CD4-positive, alpha-beta T cell (primary cell): ENCODE measurements around the gene TMEM89. TPM values are rescaled to one million over a fixed set of nuclear protein-coding genes. Genes with fewer than 3 reads are reported as not detected.

Source experiments
- ATAC-seq: fragments of 200-7000 bp; cut with Tn5 transposase; one replicate; pipeline ENCODE4 v1.10.0; 2022; ENCODE audit warnings: mild to moderate bottlenecking; ENCODE audit not compliant: poor library complexity
- CTCF ChIA-PET: fragments of 350-600 bp; sonication (Branson Sonifier 250); formaldehyde crosslinking; loops from one replicate; lab custom pipeline; 2021; ENCODE audit warnings: antibody characterized with exemption, inconsistent platforms; lab: Charles Lee
- POLR2A ChIA-PET: fragments of 350-600 bp; sonication (Branson Sonifier 250); formaldehyde crosslinking; loops from one replicate; lab custom pipeline; 2021; ENCODE audit warnings: antibody characterized with exemption, inconsistent platforms; lab: Charles Lee
- DNase-seq, 14 experiments: peaks; one replicate each; pipeline ENCODE4 v3.0.0-alpha.2; 2013 to 2020; ENCODE audit warnings: mixed read lengths in 2 of 14
- H3K27ac ChIP-seq, 2 donors: one replicate each; pipeline versions ENCODE4 v1.5.1 to v1.7.0; 2013; ENCODE audit warnings: low read length in 2 of 2, low read depth in 1 of 2, mild to moderate bottlenecking in 1 of 2
- H3K27me3 ChIP-seq, 2 experiments: 1 replicate in 1 of 2; 2 replicates in 1 of 2; pipeline versions ENCODE4 v1.6.1 to v1.7.0; 2013; ENCODE audit warnings: low read length in 2 of 2, control low read depth in 1 of 2, mild to moderate bottlenecking in 1 of 2, moderate library complexity in 1 of 2; ENCODE audit not compliant: insufficient read depth in 2 of 2, control insufficient read depth in 1 of 2
- H3K36me3 ChIP-seq: one replicate; pipeline ENCODE4 v1.6.1; 2013; ENCODE audit warnings: low read length, control low read depth; ENCODE audit not compliant: insufficient read depth
- H3K4me1 ChIP-seq: one replicate; pipeline ENCODE4 v1.6.1; 2013; ENCODE audit warnings: low read length, control low read depth; ENCODE audit not compliant: insufficient read depth
- H3K4me3 ChIP-seq: one replicate; pipeline ENCODE4 v1.5.1; 2013; ENCODE audit warnings: mild to moderate bottlenecking, low read length, moderate library complexity
- H3K9me3 ChIP-seq, 2 experiments: 1 replicate in 1 of 2; 2 replicates in 1 of 2; pipeline versions ENCODE4 v1.6.1 to v1.7.0; 2013; ENCODE audit warnings: low read length in 2 of 2, mild to moderate bottlenecking in 2 of 2, control low read depth in 1 of 2, moderate library complexity in 1 of 2; ENCODE audit not compliant: control insufficient read depth in 1 of 2, insufficient read depth in 1 of 2
- H3K27ac Mint-ChIP-seq: one replicate; pipeline ENCODE4 v1.8.0; 2020; ENCODE audit warnings: mixed read lengths
- H3K27me3 Mint-ChIP-seq: one replicate; pipeline ENCODE4 v1.8.0; 2021; ENCODE audit warnings: mixed read lengths
- H3K36me3 Mint-ChIP-seq: one replicate; pipeline ENCODE4 v1.8.0; 2021; ENCODE audit warnings: low read depth, mixed read lengths
- H3K4me1 Mint-ChIP-seq: one replicate; pipeline ENCODE4 v1.8.0; 2021; ENCODE audit warnings: low read depth, mixed read lengths
- H3K4me3 Mint-ChIP-seq: one replicate; pipeline ENCODE4 v1.8.0; 2020; ENCODE audit warnings: mild to moderate bottlenecking, mixed read lengths
- H3K9me3 Mint-ChIP-seq: one replicate; pipeline ENCODE4 v1.8.0; 2020; ENCODE audit warnings: mixed read lengths
- intact Hi-C, 2 experiments: fragments of 100-400 bp; cut with DNase I in 1 of 2; cut with micrococcal nuclease in 1 of 2; formaldehyde crosslinking; loops; one replicate each; pipeline versions ENCODE4 v1.15.1 to v1.9.0; 2023 to 2025; cut with DNase I, micrococcal nuclease
- total RNA-seq, 174 experiments: library from RNA in 2 of 174; stranded (reverse) in 2 of 174; gene quantifications; one replicate each; pipeline ENCODE4 v1.2.3 and lab custom pipeline; 2021 to 2026
- TF ChIP-seq, protein P1 (sequence below): fragments of 200-600 bp; IDR thresholded peaks from one replicate; pipeline ENCODE4 v1.8.0; 2022; ENCODE audit warnings: antibody characterized with exemption, mild to moderate bottlenecking

The TMEM89 gene
- total RNA-seq, 2 experiments from 2014 or later = not detected

DNA sequence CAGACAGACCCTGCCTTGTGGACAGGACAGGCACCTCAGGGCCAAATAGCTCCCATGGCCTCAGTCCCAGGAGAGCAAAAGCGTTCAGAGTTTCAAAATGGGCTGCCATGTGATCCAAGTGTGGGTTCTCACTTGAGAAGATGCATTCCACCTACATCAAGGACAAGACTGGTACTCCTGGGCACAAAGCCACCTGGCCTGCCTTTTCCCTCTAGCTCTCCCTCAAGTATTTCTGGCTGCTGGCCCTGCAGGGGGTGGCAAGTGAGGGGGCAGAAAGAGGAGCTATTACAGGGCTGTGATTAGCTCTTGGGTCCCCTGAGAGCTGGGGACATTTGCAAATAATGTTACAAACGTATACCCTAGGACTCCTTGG, 20.0 kb downstream of the TMEM89 start:
- no peak overlapping the region for H3K4me3 Mint-ChIP-seq
- Histone ChIP-seq H3K9me3 (no peaks in the 10 kb centered on the region), H3K36me3 (peaks cover 77% of the 10 kb centered on the region), H3K4me3 (no peak overlapping the region), H3K27me3 (no peaks in the 10 kb centered on the region), H3K4me1 (peaks cover 2% of the 10 kb centered on the region), H3K27ac (no peak overlapping the region)
- ATAC-seq (no peak), DNase-seq (no peak)
- no peaks in the 10 kb centered on the region for H3K9me3 Mint-ChIP-seq
- TF ChIP-seq, protein P1, sequence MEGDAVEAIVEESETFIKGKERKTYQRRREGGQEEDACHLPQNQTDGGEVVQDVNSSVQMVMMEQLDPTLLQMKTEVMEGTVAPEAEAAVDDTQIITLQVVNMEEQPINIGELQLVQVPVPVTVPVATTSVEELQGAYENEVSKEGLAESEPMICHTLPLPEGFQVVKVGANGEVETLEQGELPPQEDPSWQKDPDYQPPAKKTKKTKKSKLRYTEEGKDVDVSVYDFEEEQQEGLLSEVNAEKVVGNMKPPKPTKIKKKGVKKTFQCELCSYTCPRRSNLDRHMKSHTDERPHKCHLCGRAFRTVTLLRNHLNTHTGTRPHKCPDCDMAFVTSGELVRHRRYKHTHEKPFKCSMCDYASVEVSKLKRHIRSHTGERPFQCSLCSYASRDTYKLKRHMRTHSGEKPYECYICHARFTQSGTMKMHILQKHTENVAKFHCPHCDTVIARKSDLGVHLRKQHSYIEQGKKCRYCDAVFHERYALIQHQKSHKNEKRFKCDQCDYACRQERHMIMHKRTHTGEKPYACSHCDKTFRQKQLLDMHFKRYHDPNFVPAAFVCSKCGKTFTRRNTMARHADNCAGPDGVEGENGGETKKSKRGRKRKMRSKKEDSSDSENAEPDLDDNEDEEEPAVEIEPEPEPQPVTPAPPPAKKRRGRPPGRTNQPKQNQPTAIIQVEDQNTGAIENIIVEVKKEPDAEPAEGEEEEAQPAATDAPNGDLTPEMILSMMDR = no peak
- peaks cover 4% of the 10 kb centered on the region for H3K27me3 Mint-ChIP-seq
- intact Hi-C loops = no loop called here
- CTCF ChIA-PET = interaction anchor here (0.7 kb wide), 1 partner anchor 53 kb away, joined by 3 read pairs; no protein-coding TSS in a partner anchor
- no peaks in the 10 kb centered on the region for H3K4me1 Mint-ChIP-seq
- H3K27ac Mint-ChIP-seq = no peak overlapping the region
- H3K36me3 Mint-ChIP-seq = peaks cover 92% of the 10 kb centered on the region
- POLR2A ChIA-PET = no interaction called here

DNA sequence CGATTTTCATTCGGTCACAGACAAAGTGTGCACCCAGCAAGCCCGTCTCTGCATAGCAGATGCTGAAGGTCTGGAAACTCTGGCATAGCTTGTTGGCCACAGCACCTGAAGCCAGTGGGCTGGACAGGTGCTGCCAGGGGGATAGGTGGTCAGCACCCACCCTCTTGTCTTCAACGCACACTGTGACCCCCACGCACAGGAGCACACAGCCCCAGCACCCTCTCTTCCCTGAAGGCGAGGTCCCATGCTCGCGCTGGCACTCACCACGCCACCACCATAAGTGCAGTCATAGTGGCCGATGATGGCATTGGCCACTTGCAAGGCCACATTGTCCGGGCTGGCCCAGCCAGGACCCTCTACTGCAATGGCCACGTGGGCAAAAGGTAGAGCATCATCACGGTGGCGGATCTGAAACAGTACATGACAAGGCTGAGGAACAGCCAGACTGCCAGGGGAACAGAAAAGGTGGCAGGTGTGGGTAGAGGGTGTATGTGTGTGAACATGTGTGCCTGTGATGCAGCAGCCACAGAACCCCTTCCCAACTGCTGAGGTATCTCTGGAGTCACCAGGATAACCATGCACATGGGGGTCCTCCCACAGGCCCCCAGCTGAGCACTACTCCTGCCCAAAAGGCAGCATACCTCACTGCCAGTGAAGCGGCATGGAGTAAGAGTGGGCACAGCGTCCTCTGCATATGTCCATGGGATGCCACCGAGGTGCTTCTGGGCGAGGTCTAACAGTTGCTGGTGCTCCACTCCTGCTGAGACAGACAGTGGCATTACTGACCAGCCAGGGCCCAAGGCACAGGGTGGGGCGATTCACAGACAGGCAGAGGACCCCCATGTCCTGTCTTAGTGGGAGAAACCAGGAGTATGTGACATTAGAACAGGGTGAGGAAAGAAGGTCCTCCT, 20.6 kb downstream of the TMEM89 start:
- H3K9me3 Mint-ChIP-seq = no peaks in the 10 kb centered on the region
- H3K27ac Mint-ChIP-seq = no peak overlapping the region
- DNase-seq (no peak), ATAC-seq (no peak)
- Histone ChIP-seq H3K4me3 (no peak overlapping the region), H3K9me3 (no peaks in the 10 kb centered on the region), H3K4me1 (peaks cover 2% of the 10 kb centered on the region), H3K27me3 (no peaks in the 10 kb centered on the region), H3K27ac (no peak overlapping the region), H3K36me3 (peaks cover 76% of the 10 kb centered on the region)
- POLR2A ChIA-PET = no interaction called here
- H3K4me3 Mint-ChIP-seq = no peak overlapping the region
- TF ChIP-seq, protein P1 = no peak
- peaks cover 10% of the 10 kb centered on the region for H3K27me3 Mint-ChIP-seq
- peaks cover 86% of the 10 kb centered on the region for H3K36me3 Mint-ChIP-seq
- H3K4me1 Mint-ChIP-seq = peaks cover 3% of the 10 kb centered on the region
- intact Hi-C loops = no loop called here
- CTCF ChIA-PET = no interaction called here

DNA sequence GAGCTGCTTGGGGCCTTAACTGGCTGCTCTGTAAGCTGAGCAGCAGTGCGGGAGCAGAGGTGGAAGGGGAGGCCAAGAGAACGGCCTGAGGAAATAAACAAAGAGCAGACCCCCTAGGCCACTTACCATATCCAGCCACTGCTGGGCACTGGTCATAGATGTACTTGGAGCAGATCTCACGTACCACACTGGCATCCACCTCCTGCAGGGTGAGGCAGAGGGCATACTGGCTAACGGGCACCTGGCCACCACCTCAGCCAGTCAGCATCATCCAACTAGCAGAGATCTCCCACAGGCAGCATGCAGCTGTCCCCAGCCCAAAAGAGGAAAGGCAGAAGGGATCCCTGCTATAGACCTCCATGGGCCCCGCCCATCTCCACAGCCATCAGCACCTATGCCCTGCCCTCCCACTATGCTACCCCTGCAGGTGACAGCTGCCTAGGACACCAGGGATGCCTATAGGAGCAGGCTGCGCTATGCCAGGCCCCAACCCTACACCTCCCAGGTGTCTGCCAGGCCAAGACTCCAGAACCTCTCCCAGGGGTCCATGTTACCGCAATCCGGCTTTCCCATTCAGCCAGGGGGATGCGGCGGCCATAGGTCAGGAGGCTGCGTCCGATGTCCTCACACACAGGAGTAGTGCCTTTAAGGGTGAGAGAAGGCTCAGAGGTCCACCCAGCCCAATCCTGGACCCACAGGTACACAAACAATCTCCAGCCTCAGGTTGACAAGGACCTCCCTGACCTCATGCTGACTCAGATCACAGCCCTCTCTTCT, 21.9 kb downstream of the TMEM89 start:
- TF ChIP-seq, protein P1 = no peak
- ChIA-PET CTCF (no interaction called here), POLR2A (no interaction called here)
- DNase-seq (no peak), ATAC-seq (no peak)
- no peak overlapping the region for H3K4me3 Mint-ChIP-seq
- H3K27ac Mint-ChIP-seq = no peak overlapping the region
- H3K9me3 Mint-ChIP-seq = no peaks in the 10 kb centered on the region
- H3K36me3 Mint-ChIP-seq = peaks cover 73% of the 10 kb centered on the region
- peaks cover 64% of the 10 kb centered on the region for H3K36me3 ChIP-seq
- peaks cover 7% of the 10 kb centered on the region for H3K4me1 ChIP-seq
- no peaks in the 10 kb centered on the region for H3K9me3 ChIP-seq
- peaks cover 4 to 9% of the 10 kb centered on the region in 2 experiments for H3K27me3 ChIP-seq
- intact Hi-C loops = no loop called here
- H3K27me3 Mint-ChIP-seq = peaks cover 13% of the 10 kb centered on the region
- H3K4me1 Mint-ChIP-seq = peaks cover 6% of the 10 kb centered on the region
- H3K4me3 ChIP-seq = no peak overlapping the region
- no peak overlapping the region for H3K27ac ChIP-seq
